HG03558 (cell line): Measurements from ENCODE around the gene TXNRD1.
"Not testable (repeated sequence)": the region's sequence is repeated elsewhere in the genome, so short reads cannot be mapped to it uniquely, and the experiment has no call there.

Experiments used
- ATAC-seq: cut with Tn5 transposase; IDR thresholded peaks from one replicate; pipeline ENCODE4 v1.9.1; 2021; ENCODE audit warnings: moderate number of reproducible peaks; ENCODE audit not compliant: unreplicated experiment; ENCODE audit errors: extremely low read depth

Gene TXNRD1

DNA sequence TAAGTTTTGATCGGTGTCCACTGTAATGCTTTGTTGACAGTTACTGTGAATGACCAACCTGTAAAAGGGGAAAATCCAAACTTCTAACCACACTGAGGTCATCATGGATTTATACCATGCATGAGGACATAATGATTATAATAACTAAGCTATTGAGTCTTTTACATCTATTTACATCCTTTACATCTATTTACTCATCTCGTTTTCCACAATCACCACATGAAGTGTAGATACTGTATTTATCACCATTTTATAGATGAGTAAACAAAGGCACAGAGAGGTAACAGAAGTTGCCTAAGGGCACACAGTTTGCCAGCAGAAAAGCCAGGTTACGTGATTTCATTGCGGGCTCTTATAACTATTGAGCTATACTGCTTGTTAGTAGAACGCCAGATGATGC is 60.1 kb downstream of the TXNRD1 start:
- no peak for ATAC-seq

DNA sequence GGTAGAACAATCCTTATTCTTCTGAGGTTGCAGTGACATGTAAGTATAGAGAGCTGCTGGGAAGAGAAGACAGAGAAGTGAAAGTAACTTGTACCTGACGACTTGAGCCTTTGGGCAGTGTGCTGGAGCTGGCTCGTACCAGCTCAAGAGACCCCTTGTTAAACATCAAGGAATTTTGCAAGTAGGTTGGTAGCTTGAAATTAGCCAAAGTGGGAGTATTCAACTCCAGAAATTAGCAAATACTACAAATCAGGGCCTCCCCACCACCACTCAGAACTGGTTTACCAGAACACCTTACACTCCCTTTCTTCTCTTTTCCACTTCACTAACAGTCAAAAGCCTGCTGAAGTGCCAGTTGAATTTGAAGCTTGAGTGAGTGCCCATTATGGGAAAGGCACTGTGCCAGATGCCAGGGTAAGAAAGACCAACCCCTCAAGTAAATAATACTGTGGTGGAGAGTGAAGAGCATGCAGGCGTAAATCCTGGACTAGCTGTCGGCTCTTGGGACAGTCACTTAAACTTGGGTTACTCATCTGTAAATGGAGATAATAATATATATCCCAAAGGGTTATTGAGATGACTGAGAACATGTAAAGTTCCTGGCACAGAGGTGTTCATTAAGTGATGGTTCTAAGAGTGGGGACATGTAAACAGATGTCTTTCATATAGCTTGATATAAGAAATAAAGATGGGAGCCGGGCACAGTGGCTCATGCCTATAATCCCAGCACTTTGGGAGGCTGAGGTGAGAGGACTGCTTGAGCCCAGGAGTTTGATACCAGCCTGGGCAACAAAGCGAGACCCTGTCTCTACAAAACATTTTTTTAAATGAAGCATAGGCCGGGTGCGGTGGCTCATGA is 60.9 kb downstream of the TXNRD1 start:
- no peak for ATAC-seq

DNA sequence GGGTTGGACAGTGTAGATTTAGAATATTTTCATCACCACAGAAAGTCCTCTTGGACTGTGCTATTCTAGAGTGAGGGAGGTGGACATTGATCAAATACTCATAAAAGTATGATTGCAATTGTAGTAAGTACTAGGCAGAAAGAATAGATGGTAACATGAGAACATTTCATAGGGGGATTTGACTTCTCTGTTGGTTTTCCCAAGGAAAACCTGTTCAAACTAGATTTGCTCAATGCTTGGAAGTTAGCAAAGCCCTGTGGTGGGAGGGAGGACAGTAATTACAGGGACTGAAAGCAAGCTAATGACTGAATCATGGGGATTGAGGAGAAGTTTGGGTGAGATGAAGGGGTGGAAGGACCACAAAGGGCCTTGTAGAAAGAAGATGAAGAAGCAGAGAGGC is 63.6 kb downstream of the TXNRD1 start:
- ATAC-seq: no peak

DNA sequence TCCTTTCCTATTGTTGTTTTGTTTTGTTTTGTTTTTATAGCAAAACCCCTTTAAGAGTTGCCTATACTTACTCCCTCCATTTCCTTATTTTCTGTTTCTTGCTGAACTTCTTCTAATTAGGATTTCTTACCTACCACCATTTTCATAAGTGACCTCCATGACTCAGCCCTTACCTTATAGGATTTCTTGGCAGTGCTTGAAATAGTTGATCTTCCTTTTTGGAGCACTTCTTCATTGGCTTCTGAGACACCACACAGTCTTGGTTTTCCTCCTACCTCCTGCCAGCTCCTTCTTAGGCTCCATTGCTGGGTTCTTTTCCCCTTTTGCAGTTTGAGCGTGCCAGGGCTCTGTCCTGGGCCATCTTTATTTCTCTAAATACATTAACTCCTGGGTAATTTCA is 64.5 kb downstream of the TXNRD1 start:
- no peak for ATAC-seq

DNA sequence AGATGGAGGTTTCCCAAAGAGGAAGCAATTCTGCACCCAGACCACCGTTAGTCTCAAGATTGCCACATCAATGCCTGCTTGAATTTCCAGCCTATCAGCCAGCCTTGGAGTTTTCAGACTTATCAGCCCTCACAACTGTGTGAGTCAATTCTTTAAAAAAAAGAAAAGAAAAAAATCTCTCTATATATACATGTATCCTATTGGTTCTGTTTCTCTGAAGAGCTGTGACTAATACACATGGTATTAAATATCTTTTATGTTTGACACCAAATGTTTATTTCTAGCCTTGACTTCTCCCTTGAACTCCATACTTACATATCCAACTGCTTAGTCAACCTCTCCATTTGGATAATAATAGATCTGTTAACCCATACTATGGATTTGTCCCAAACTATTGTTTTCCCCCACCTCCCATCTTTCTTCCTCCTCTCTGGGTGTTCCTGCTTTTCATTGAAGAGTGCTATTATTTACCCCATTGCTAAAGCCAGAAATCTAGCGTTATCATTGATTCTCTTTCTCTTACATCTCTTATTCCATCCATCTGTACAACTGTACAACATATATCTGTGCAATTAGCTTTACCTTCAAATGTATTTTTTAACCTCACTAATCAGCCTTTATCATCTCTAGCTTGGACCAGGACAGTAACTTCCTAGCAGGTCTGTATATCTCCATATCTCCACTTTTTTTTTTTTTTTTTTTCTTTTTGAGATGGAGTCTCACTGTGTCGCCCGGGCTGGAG is 65.3 kb downstream of the TXNRD1 start:
- no peak for ATAC-seq

DNA sequence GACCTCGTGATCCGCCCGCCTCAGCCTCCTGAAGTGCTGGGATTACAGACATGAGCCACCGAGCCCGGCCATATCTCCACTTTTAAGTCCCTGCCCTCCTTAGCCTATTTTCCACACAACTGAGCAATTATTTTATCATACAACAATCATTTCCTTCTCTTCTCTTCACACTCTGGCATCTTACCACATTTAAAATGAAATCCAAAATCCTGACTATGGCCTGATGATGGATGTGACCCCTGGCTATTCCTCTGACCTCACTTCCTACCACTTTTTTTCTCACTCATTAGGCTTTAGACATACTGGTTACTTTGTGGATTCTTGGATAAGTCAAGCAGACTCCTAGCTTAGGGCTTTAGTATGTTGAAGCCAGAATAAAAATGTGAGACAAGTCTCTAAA is 66.1 kb downstream of the TXNRD1 start:
- ATAC-seq: no peak

DNA sequence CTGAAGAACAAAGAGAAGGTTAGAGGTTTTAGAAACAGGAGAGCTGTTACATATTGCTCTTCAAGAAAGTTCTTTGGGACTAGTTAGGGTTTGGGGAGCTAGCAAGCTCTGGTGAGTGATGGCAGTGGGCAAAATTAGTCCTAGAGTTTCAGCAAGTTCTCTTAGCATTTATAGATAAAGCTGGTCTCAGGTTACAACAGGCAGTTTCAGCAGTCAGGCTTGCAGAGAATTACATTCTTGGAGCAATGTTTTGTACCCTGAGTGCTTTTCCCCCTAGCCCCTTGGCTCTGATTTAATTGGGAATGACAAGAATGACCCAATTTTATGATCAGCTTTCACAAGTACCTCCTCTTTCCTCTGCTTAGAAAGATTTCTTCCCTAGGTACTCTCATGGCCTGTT is 66.5 kb downstream of the TXNRD1 start:
- ATAC-seq: no peak

DNA sequence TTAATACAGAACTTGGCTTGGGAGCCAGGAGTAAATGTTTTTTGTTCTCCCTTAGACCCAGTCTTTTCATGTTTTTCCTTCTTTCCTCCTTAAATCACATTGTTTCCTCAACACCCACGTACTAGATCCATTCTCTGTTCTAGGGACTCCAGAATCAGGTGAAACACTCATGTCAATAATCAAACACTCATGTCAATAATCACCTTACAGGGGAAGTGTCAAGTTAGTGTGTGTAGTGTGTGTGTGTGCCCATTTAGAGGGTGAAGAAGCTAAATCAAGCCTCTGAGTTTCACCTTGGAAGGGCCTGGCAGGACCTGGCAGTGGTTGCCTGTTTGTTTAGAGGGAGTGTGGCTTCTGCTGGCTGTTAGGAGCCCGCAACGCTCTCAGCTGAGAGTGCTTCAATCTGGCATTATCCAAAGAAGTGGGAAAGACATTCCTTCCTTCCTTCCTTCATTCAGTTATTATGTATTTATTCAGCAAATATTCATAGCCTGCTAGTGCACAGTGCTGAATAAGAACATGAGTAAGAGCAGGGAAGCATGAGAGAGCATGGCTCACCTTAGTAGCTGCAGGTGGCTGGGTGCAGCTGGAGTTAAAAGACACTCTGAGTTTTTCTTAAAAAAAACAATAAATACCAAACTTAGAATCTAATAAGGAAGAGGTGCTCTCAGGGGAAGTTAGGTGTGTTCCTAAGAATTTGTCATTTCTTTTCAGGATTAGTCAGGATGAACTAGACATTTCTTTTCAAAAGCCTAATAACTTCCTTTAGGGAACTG is 70.3 kb downstream of the TXNRD1 start:
- ATAC-seq: no peak

DNA sequence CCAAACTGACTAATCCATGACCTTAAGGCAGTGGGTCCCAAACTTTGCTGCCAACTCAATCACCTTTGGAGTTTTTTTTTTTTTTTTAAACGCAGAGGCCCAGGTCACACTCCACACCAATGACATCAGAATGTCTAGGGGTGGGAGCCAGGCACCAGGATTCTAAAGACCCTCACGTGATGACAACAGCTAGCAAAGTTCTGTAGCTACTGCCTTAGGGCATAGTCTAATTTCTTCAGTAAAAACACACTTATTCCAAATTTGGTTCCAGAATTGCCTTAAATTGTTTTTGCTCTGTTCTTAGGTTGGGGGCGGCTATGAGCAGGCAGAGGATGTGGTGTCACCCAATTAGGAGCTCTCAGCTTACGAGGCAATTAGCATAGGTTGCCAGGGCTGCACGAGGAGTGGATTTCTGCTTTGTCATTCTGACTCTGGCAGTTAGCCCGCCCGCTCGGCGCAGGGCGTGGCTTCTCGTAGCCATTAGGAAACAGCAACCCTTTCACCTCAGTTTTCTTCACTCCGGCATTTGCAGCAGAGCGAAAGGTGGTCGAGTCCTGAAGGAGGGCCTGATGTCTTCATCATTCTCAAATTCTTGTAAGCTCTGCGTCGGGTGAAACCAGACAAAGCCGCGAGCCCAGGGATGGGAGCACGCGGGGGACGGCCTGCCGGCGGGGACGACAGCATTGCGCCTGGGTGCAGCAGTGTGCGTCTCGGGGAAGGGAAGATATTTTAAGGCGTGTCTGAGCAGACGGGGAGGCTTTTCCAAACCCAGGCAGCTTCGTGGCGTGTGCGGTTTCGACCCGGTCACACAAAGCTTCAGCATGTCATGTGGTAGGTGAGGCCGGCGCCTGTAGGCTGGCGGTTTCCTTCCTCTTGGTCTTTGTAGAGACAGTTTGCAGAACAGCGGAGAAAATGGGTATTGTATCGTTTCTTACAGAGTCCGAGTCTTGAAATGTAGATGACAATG is 71.2 kb downstream of the TXNRD1 start:
- peak; percentile 84 for ATAC-seq

DNA sequence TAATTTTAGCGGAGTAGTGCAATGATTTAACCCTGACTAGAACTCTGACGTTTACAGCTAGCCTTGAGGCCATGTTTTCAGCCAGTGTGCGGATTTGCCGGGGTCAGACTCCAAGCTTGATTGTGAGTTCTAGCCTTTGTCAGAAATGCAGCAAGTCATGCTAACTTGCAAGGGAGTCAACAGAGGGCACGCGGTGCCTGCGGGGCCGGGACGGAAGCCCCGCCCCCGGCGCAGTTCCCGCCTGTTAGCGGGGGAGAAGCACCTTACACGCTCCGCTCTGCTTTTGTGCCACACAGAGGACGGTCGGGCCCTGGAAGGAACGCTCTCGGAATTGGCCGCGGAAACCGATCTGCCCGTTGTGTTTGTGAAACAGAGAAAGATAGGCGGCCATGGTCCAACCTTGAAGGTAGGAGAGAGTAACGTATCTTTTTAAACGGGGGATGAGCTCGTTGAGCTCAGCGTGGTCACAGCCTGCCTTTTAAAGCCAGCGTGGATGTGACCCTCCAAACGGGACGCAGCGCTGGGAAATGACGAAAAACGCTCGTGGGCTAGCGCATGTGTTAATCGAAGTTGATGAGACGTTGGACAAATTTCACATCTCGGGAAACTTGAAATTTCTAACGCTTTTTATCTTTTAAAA is 73.2 kb downstream of the TXNRD1 start:
- no peak for ATAC-seq

DNA sequence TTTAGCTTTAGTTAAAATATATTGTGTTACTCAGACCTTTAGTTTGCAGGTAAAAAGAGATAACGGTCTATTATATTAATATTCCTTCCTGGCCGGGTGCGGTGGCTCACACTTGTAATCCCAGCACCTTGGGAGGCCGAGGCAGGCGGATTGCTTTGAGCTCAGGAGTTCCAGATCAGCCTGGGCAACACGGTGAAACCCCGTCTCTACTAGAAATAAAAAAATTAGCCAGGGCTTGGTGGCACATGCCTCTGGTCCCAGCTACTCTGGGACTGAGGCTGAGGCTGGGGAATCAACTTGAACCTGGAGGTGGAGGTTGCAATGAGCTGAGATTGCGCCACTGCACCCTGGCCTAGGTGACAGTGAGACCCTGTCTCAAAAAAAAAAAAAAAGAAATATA is 74.7 kb downstream of the TXNRD1 start:
- no peak for ATAC-seq

DNA sequence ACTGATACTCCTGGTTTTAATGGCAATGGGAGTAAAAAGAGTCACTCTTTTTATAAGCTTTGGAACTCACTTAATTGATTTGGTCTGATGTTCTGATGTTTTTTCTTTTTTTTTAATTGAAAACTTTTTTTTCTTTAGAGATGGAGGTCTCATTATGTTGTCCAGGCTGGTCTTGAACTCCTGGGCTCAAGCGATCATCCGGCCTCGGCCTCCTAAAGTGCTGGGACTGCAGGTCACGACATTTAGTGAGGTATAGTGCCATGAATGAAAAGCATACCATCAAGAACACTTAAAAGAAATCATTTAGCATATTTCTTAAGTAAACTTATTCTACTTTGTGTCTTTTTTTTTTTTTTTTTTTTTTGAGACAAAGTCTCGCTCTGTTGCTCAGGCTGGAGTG is 75.3 kb downstream of the TXNRD1 start:
- no peak for ATAC-seq

DNA sequence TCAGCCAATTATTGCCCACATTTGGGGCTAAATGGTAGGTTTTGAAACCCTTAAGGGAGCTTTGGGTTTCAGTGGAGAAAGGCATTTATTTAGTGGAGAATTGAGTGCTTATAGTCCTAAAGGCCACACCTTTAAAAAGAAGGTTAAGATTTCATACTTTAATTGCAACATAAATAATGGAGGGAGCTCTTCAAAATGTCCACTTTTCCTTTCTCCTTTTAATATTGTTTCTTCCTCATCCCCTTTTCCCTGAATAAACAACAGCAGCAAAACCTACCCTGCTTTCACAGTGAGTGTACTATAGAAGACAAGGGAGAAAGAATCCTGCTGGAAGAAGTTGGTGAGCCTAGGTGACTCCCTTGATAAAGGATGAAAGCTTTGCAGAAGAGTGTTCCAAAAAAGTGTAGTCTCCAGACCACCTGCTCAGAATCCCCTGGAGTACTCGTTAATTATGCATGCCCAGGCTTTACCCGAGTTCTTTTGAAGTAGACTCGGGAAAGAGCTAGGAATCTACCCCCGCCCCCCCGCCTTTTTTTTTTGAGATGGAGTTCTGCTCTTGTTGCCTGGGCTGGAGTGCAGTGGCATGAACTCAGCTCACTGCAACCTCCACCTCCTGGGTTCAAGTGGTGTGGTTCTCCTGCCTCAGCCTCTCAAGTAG is 76.4 kb downstream of the TXNRD1 start:
- ATAC-seq: no peak

DNA sequence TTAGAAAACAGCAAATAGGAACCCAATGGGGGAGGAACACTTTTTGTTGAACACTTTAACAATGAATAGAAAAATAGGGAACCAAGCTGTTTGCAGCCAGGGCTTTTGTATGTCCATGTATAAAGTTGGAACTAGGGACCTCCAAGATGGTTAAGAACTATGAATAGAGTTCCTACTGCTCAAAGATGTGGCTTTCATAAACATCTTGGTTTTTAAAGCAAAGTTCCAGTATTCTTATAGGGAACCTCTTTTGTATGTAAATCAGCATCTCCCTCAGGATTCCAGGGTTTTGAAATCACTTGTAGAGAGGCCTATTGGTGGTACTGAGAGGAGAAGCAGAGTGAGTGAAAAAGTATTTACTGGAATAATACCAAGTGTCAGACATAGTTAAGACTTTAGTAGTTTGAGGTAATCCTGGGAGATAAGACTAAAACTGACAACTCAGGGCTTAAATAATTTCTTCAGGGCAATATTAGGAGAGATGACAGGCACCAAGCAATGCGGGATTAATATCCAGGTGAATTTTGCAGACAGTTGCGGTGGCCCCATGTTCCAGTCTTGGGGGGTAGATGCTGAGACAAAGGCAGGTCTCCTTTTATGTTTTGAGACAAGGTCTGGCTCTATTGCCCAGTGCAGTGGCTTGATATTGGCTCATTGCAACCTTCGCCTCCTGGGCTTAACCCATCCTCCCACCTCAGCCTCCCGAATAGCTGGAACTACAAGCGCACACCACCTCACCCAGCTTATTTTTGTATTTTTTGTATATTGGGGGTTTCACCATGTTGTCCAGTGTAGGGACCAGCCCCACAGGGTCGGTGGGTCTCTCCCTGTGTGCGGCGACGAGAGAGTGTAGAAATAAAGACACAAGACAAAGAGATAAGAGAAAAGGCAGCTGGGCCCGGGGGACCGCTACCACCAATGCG is 77.6 kb downstream of the TXNRD1 start:
- no peak for ATAC-seq

DNA sequence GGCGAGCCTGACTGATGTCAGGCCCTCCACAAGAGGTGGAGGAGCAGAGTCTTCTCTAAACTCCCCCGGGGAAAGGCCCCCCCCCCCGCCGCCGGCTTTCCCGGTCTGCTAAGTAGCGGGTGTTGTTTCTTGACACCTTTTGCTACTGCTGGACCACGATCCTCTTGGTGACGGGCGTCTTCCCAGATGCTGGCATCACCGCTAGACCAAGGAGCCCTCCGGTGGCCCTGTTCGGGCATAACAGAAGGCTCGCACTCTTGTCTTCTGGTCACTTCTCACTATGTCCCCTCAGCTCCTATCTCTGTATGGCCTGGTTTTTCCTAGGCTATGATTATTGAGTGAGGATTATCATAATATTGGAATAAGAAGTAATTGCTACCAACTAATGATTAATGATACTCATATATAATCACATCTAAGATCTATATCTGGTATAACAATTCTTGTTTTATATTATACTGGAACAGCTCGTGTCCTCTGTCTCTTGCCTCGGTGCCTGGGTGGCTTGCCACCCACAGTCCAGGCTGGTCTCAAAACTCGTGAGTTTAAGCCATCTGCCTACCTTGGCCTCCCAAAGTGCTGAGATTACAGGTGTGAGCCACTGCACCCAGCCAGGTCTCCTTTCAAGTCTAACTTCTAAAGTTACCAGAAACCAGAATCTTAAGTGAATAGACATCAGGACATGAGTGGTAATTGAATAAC is 78.7 kb downstream of the TXNRD1 start:
- not testable (repeated sequence) for ATAC-seq

DNA sequence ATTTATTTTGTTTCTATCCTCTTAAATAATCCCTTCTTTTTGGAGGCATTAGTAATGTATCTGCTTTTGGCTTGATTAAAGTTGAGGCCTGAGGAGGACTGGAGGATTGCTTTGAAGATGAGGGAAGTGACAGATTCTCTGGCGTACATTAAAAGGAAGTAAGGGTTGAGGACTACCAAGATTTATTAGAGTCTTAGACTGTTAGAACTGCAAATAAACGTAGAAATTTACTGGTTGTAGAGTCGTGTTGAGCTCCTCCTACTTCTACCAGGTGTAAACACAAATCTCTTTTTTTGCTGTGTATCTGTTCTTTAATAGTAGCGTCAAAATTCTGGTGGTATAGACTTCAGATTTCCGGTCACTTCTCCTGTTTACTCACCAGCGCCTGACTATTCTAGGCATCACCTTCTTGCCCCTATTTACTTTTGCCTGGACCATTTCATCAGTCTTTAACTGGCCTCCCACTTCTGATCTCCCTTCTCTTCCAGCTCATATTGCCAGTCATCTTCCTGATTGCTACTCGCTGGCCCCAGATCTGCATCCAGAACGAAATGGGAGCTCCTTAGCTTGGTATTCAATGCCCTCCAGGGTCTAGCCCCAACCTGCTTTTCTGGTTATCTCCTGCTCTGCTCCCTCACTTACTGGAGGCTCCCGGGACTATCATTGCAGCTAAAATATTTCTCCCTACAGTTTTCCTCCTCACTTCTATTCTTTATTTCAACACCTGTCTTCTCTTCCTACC is 79.5 kb downstream of the TXNRD1 start:
- no peak for ATAC-seq

DNA sequence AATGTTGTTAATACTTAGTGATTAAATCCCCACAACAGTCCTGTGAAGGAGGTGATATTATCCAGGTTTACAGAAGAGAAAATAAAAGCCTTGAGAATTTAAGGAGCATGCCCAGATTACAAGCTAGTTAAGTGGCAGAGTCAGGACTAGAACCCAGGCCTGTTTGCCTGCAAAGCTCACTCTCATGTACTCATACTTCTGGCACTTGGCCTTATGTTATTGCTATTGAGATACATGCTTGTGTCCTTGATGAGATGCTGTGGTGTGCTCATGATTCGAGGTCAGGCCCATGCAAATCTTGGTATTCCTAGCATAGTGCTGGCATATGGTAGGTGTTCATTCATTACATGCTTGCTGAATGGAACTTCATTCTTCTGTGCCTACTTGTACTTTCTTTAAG is 80.4 kb downstream of the TXNRD1 start:
- ATAC-seq: no peak
